Measurements from ENCODE around the gene FAM20C. TPM values are rescaled to one million over a fixed set of nuclear protein-coding genes. Genes with fewer than 3 reads are reported as not detected.

Gene FAM20C
- total and polyA plus RNA-seq, 9 donors = 24.0 to 43.0 (median 37.2) TPM

DNA sequence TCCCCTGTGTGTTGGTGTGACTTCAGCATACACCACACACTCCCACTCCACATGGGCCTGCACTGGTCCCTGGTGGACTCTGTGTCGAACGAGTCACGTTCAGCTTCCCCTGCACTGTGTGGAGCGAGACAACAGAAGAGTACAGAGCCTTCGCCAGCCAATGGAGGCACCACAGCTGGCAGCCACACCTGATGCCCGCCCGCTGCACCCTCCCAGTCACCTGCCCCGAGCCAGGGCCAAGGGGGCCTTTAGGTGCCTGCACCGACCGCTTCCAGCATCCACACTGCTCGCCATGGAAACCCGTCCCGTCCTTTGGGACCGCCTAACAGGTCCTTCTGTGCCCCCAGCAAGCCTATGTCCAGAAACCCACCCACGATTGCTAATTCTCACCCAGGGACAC is 106.8 kb downstream of the FAM20C start:
- H3K9me3 ChIP-seq (replicated peaks; ENCODE audit: control insufficient read depth, low read depth, low read length) = no peaks in the 10 kb centered on the region
- H3K36me3 ChIP-seq (ENCODE audit: control insufficient read depth, insufficient read depth, low read length) = no peaks in the 10 kb centered on the region
- H3K27me3 ChIP-seq (ENCODE audit: control insufficient read depth, insufficient read depth, low read length) = peaks cover 22% of the 10 kb centered on the region
- WGBS (ENCODE audit: insufficient coverage) = 85% methylated on average over 11 of the region's 15 CpGs
- H3K4me3 ChIP-seq (ENCODE audit: low read length) = no peak overlapping the region
- H3K27ac ChIP-seq (ENCODE audit: low read length) = no peak overlapping the region
- DNase-seq = no peak
- peaks cover 4% of the 10 kb centered on the region for H3K4me1 ChIP-seq (ENCODE audit: control insufficient read depth, insufficient read depth, low read length)

DNA sequence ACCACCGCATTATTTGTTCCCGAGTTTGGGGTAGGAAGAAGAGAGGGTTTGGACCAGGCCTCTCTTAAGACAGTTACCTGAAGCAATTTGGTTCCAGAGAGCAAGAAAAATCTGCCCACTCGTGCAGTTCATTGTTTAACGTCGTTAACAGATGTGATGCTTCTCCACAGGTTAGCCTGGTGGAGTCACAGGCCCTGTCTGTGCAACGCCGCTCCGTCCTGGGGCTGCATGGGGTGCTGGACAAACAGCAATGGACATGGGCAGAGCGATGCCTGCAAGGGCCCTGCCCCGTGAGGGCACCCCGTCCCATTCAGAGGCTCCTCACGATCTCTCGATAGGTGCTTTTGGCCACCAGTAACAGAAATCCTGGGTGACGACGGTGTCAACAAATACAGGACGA is 107.3 kb downstream of the FAM20C start:
- Histone ChIP-seq H3K4me3 (ENCODE audit: low read length) (no peak overlapping the region), H3K27me3 (ENCODE audit: control insufficient read depth, insufficient read depth, low read length) (peaks cover 18% of the 10 kb centered on the region), H3K27ac (ENCODE audit: low read length) (no peak overlapping the region), H3K36me3 (ENCODE audit: control insufficient read depth, insufficient read depth, low read length) (no peaks in the 10 kb centered on the region), H3K9me3 (replicated peaks; ENCODE audit: control insufficient read depth, low read depth, low read length) (no peaks in the 10 kb centered on the region), H3K4me1 (ENCODE audit: control insufficient read depth, insufficient read depth, low read length) (peaks cover 4% of the 10 kb centered on the region)
- WGBS (ENCODE audit: insufficient coverage) = 89% methylated on average over 16 of the region's 16 CpGs
- DNase-seq = no peak

DNA sequence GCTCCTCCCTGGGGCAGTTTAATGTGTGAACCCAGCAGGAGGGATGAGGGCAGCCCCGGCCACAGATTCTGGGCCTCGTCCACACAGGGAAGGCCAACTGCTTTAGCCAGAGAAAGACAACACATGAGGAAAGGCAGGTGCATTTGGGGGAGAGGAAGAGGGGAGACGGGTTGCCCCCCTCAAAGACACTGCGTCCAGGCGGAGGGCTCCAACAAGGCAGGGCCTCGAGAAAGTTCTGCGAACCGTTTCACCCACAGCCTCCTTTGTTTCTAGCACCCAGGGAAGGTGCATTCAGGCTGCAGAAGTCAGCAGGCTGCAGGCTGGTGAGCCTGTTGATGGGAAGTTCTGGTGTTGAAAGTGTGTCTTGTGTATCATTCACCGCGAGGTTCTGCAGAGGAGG is 107.7 kb downstream of the FAM20C start:
- no peak overlapping the region for H3K27ac ChIP-seq (ENCODE audit: low read length)
- WGBS (ENCODE audit: insufficient coverage) = 57% methylated on average over 2 of the region's 10 CpGs
- peaks cover 4% of the 10 kb centered on the region for H3K4me1 ChIP-seq (ENCODE audit: control insufficient read depth, insufficient read depth, low read length)
- no peaks in the 10 kb centered on the region for H3K36me3 ChIP-seq (ENCODE audit: control insufficient read depth, insufficient read depth, low read length)
- peaks cover 14% of the 10 kb centered on the region for H3K27me3 ChIP-seq (ENCODE audit: control insufficient read depth, insufficient read depth, low read length)
- no peaks in the 10 kb centered on the region for H3K9me3 ChIP-seq (replicated peaks; ENCODE audit: control insufficient read depth, low read depth, low read length)
- DNase-seq = no peak
- H3K4me3 ChIP-seq (ENCODE audit: low read length) = no peak overlapping the region

- Histone ChIP-seq H3K27me3 (ENCODE audit: control insufficient read depth, insufficient read depth, low read length) (peaks cover 12% of the 10 kb centered on the region), H3K9me3 (replicated peaks; ENCODE audit: control insufficient read depth, low read depth, low read length) (no peaks in the 10 kb centered on the region), H3K4me1 (ENCODE audit: control insufficient read depth, insufficient read depth, low read length) (no peaks in the 10 kb centered on the region), H3K27ac (ENCODE audit: low read length) (no peak overlapping the region), H3K36me3 (ENCODE audit: control insufficient read depth, insufficient read depth, low read length) (no peaks in the 10 kb centered on the region), H3K4me3 (ENCODE audit: low read length) (no peak overlapping the region)
- 89% methylated on average over 9 of the region's 13 CpGs for WGBS (ENCODE audit: insufficient coverage)
- DNase-seq = no peak
These were observed 108.3 kb downstream of the FAM20C start for GRCh38 chr7:300546-301290.

GRCh38 chr7:301291-302053 is 109.1 kb downstream of the FAM20C start:
- H3K27ac ChIP-seq (ENCODE audit: low read length) = no peak overlapping the region
- no peak overlapping the region for H3K4me3 ChIP-seq (ENCODE audit: low read length)
- 73% methylated on average over 31 of the region's 34 CpGs for WGBS (ENCODE audit: insufficient coverage)
- DNase-seq = no peak
- H3K27me3 ChIP-seq (ENCODE audit: control insufficient read depth, insufficient read depth, low read length) = peaks cover 12% of the 10 kb centered on the region
- no peaks in the 10 kb centered on the region for H3K4me1 ChIP-seq (ENCODE audit: control insufficient read depth, insufficient read depth, low read length)
- H3K9me3 ChIP-seq (replicated peaks; ENCODE audit: control insufficient read depth, low read depth, low read length) = no peaks in the 10 kb centered on the region
- H3K36me3 ChIP-seq (ENCODE audit: control insufficient read depth, insufficient read depth, low read length) = no peaks in the 10 kb centered on the region

DNA sequence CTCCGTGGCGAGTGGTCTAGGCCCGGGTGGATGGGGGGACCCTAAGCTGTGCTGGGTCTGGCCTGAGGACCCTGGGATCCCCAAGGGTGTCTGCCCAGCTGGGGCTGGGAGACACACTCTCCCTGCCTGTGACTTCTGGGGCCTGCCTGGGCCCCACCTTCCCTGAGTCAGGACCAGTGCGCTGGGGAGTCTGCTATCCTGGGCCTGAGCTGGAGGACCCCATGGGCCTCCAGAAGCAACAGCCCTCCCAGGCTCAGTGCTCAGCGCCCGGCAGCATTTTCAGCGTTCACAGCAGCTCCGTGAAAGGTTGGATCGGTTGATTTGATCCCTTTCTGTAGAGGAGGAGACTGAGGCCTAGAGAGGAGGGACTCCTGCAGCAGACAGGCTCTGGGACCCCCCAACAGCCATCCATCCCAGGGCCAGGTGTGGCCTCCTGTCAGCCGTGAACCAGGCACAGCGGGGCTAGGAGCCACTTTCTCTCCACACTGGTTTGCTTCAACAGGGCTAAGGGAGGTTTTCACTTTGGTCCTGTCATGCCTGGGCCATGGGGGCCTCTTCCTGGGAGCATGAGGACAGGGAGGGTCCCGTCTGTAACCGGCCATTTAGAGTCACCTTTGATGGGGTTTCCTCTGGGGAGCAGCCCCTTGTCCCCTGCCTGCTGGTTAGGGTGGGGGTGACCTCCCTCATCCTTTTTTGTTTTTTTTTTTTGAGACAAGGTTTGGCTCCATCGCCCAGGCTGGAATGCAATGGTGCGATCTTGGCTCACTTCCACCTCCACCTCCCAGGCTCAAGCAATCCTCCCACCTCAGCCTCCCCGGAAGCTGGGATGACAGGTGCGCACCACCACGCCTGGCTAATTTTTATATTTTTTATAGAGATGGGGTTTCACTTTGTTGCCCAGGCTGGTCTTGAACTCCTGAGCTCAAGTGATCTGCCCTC is 110.0 kb downstream of the FAM20C start:
- no peaks in the 10 kb centered on the region for H3K4me1 ChIP-seq (ENCODE audit: control insufficient read depth, insufficient read depth, low read length)
- H3K27ac ChIP-seq (ENCODE audit: low read length) = no peak overlapping the region
- no peaks in the 10 kb centered on the region for H3K9me3 ChIP-seq (replicated peaks; ENCODE audit: control insufficient read depth, low read depth, low read length)
- H3K27me3 ChIP-seq (ENCODE audit: control insufficient read depth, insufficient read depth, low read length) = peaks cover 12% of the 10 kb centered on the region
- WGBS (ENCODE audit: insufficient coverage) = 82% methylated on average over 12 of the region's 18 CpGs
- no peak for DNase-seq
- no peaks in the 10 kb centered on the region for H3K36me3 ChIP-seq (ENCODE audit: control insufficient read depth, insufficient read depth, low read length)
- H3K4me3 ChIP-seq (ENCODE audit: low read length) = no peak overlapping the region

DNA sequence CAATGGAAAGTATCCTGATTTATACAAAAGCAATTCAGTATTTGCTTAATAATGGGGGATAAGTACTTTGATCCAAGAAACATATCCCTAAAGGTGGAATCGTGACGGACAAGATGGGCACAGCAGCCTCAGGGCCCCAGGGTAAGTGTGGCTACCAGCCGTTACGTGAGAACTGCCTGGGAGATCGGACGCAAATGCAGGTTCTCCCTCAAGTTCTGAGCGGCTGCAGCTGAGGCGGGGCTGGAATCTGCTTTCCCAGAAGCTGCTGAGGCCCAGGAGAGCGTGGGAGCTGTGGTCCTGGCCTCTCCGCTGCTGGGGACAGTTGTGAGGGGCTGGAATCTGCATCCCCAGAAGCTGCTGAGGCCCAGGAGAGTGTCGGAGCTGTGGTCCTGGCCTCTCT is 111.1 kb downstream of the FAM20C start:
- 34% methylated on average over 11 of the region's 11 CpGs for WGBS (ENCODE audit: insufficient coverage)
- Histone ChIP-seq H3K9me3 (replicated peaks; ENCODE audit: control insufficient read depth, low read depth, low read length) (no peaks in the 10 kb centered on the region), H3K27ac (ENCODE audit: low read length) (no peak overlapping the region), H3K4me1 (ENCODE audit: control insufficient read depth, insufficient read depth, low read length) (no peaks in the 10 kb centered on the region), H3K27me3 (ENCODE audit: control insufficient read depth, insufficient read depth, low read length) (peaks cover 6% of the 10 kb centered on the region), H3K36me3 (ENCODE audit: control insufficient read depth, insufficient read depth, low read length) (no peaks in the 10 kb centered on the region), H3K4me3 (ENCODE audit: low read length) (no peak overlapping the region)
- DNase-seq = no peak

GRCh38 chr7:303884-304573 is 111.7 kb downstream of the FAM20C start:
- Histone ChIP-seq H3K27ac (ENCODE audit: low read length) (no peak overlapping the region), H3K4me3 (ENCODE audit: low read length) (no peak overlapping the region), H3K27me3 (ENCODE audit: control insufficient read depth, insufficient read depth, low read length) (peaks cover 5% of the 10 kb centered on the region), H3K36me3 (ENCODE audit: control insufficient read depth, insufficient read depth, low read length) (no peaks in the 10 kb centered on the region), H3K4me1 (ENCODE audit: control insufficient read depth, insufficient read depth, low read length) (no peaks in the 10 kb centered on the region), H3K9me3 (replicated peaks; ENCODE audit: control insufficient read depth, low read depth, low read length) (no peaks in the 10 kb centered on the region)
- 84% methylated on average over 23 of the region's 24 CpGs for WGBS (ENCODE audit: insufficient coverage)
- DNase-seq = no peak

- H3K36me3 ChIP-seq (ENCODE audit: control insufficient read depth, insufficient read depth, low read length) = no peaks in the 10 kb centered on the region
- peaks cover 2% of the 10 kb centered on the region for H3K27me3 ChIP-seq (ENCODE audit: control insufficient read depth, insufficient read depth, low read length)
- no peak for DNase-seq
- no peak overlapping the region for H3K27ac ChIP-seq (ENCODE audit: low read length)
- WGBS (ENCODE audit: insufficient coverage) = 75% methylated on average over 15 of the region's 19 CpGs
- no peaks in the 10 kb centered on the region for H3K4me1 ChIP-seq (ENCODE audit: control insufficient read depth, insufficient read depth, low read length)
- no peaks in the 10 kb centered on the region for H3K9me3 ChIP-seq (replicated peaks; ENCODE audit: control insufficient read depth, low read depth, low read length)
- H3K4me3 ChIP-seq (ENCODE audit: low read length) = no peak overlapping the region
These were observed 112.4 kb downstream of the FAM20C start for GRCh38 chr7:304574-305409.

Measured in muscle of leg (tissue), 11 donors.